ENCODE measurements around the gene ITGAV.

The ITGAV gene

GRCh38 chr2:186612555-186613440 is 22.9 kb downstream of the ITGAV start:
- no peak for DNase-seq (ENCODE audit: low spot score)

GRCh38 chr2:186614373-186614772 is 24.5 kb downstream of the ITGAV start:
- DNase-seq (ENCODE audit: low spot score): no peak

- DNase-seq (ENCODE audit: low spot score): no peak
These were observed 27.3 kb downstream of the ITGAV start for GRCh38 chr2:186617148-186617547.

DNA sequence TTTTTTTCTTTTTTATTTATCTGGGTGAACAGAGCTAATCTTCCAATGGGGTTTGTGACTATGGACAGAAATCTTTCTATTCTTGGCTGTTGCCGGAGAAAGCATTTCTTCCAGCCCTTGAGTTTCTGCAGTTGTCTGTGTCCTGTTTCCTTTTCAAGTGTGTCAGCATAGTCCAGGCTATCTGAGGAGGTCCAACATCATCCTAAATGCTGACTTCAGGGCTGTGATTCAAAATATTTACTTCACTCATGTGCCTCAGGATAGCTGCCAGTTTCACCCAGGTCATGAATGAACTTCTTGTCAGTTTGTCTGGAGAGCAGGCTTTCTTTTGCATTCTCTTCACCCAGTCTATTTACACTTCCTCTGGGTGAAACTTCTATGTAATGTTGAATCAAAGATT is 27.9 kb downstream of the ITGAV start:
- no peak for DNase-seq (ENCODE audit: low spot score)

GRCh38 chr2:186618696-186619095 is 28.8 kb downstream of the ITGAV start:
- no peak for DNase-seq (ENCODE audit: low spot score)

DNA sequence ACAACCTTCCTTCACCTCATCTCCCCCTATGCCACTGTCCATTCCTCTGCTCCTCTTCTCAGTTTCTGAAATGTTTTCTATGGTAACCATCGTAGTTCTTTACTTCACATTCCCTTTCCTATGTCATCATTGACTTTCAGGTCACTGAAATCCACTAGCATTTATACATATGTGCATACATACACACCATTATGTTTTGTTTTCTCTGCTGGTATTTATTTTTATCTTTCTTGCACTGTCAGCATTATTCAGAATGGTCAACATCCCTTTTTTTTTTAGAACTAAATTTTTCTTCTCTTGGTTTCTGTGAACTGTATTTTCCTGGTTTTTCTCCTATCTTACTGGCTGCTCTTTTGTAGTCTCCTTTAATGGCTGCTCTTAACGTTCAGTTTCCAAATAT is 33.2 kb downstream of the ITGAV start:
- DNase-seq (ENCODE audit: low spot score): no peak

DNA sequence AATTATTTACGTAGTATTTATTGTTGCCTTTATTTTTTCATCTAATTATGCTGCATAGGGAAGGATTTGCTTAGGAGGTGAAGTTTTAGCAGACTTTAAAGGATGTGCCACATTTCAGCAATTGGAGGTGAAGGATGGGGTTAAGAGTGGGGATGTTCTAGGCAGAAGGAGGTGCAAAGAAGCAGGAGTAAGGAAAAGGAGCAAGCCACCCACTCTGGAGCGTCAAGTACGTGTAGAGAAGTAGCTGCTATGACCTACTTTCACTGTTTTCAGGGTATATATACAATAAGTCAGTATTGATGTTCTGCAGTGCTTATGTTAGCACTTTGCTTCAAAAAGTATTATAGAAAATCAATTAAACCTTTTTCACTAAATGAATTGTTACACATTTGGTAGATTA is 34.4 kb downstream of the ITGAV start:
- DNase-seq (ENCODE audit: low spot score): peak; percentile 42

DNA sequence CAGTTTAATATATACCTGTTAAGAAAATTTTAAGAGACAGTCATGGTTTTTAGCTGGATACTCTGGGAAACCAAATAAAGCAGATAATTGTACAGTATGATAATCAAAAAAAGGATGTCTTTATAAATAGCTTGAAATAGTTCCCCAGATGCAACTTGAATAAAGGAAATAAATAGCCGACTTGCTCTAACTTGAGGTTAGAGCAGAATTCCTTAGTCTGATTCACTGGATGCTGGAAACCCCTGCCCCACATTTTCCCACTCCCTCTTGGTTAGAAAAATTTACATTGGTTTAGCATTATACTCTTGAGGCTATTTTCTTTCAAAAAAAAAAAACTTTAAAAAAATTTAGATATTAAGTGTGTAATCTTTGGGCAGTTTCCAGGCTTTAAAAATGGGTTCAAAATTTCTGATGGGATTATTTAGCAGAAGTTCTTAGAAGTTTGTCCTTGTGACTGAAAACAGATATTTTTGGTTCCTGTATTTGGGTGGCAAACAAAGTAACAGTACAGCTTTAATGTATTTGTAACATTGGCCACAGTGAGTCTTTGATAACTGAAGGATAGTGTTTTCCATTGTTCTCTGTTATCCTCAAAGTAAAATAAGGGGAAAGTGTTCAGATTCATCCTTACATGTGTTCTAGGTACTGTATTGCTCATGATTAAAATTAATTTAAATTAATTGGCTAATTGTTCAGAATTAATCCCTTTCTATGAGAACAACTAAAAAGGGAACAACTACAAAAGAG is 39.6 kb downstream of the ITGAV start:
- DNase-seq (ENCODE audit: low spot score): no peak

DNA sequence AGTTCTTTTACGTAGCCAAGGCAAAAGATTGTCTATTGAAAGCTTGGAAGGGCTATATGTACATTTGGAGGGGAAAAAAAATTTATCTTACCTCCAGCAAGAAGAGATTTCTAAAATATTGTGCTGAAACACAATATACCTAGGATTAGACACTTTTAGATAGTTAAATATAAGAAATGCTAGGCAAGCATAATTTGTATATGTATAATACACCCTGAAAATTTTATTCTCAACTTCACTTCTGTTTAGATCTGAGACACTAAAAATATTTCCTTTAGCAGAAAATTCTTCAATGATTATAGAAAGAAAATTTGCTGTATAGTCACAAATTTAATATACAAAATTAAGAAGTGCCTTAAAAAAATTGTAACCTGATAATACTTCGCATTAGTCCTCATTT is 42.6 kb downstream of the ITGAV start:
- DNase-seq (ENCODE audit: low spot score): no peak

GRCh38 chr2:186634701-186635100 is 44.8 kb downstream of the ITGAV start:
- no peak for DNase-seq (ENCODE audit: low spot score)

GRCh38 chr2:186636800-186637496 is 47.1 kb downstream of the ITGAV start:
- DNase-seq (ENCODE audit: low spot score): no peak

DNA sequence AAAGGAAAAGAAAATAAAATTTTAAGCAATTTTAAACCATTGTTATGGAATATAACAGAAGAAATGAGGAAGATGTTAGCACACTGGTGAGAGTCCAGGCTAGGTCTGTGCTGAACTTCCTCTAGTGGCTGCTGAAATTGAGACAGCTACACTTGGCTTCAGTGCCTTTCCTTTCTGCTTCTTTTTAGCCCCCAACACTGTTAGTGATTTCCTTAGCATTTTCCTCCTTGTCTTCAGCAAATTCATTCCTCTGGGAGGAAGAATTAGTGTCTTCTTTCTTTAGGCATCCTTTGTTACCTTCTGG is 47.6 kb downstream of the ITGAV start:
- no peak for DNase-seq (ENCODE audit: low spot score)

- no peak for DNase-seq (ENCODE audit: low spot score)
These were observed 50.1 kb downstream of the ITGAV start for GRCh38 chr2:186639939-186640338.

- no peak for DNase-seq (ENCODE audit: low spot score)
These were observed 51.4 kb downstream of the ITGAV start for GRCh38 chr2:186641132-186641806.

- peak; percentile 56 for DNase-seq (ENCODE audit: low spot score)
These were observed 52.0 kb downstream of the ITGAV start for GRCh38 chr2:186641807-186642321.

- DNase-seq (ENCODE audit: low spot score): no peak
These were observed 54.9 kb downstream of the ITGAV start for GRCh38 chr2:186644791-186645190.

DNA sequence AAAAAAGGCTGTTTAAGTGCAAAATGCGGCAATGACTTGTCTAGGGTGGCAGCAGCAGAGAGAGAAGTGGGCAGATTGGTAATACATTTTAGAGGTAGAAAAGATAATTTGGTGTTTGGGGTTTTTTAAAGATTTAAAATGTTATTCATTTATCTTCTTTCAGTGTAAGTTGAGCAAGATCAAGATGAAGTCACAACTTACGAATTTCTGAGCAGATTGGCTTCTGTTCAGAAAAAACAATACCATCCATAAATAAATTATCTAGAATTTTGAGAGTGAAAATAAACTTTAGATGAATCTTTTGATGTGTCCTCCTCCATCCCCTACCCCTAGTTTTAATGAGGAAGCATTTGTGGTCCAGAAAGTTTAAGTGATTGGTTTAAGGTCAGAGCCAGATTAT is 56.1 kb downstream of the ITGAV start:
- DNase-seq (ENCODE audit: low spot score): no peak

GRCh38 chr2:186648130-186648529 is 58.3 kb downstream of the ITGAV start:
- DNase-seq (ENCODE audit: low spot score): no peak

GRCh38 chr2:186653511-186653910 is 63.7 kb downstream of the ITGAV start:
- no peak for DNase-seq (ENCODE audit: low spot score)

- no peak for DNase-seq (ENCODE audit: low spot score)
These were observed 69.5 kb downstream of the ITGAV start for GRCh38 chr2:186659383-186659782.

DNA sequence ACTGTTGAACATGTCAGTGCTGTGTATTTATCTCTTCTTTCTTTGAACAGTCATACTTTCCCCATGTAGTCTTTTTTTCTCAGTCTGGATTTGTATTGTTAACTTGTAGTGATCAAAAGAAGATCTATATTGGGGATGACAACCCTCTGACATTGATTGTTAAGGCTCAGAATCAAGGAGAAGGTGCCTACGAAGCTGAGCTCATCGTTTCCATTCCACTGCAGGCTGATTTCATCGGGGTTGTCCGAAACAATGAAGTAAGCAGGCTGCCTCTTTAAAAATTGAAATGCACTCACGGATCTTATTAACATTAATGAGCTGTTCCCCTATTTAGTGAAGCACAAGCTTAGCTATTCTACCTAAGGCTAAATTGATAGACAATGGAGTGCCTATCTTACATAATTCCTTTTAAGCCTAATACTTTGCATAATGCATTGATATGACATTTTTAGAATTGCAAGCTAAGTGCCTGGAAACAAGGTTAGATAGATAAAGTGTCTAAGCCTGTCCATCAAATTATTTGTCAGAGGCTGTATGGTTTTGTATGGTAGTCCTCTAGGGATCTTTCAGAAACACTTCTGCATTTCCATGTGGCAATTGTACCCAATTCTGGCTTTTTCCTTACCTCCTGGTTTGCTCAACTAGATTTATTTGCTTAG is 74.7 kb downstream of the ITGAV start:
- DNase-seq (ENCODE audit: low spot score): peak; percentile 6

DNA sequence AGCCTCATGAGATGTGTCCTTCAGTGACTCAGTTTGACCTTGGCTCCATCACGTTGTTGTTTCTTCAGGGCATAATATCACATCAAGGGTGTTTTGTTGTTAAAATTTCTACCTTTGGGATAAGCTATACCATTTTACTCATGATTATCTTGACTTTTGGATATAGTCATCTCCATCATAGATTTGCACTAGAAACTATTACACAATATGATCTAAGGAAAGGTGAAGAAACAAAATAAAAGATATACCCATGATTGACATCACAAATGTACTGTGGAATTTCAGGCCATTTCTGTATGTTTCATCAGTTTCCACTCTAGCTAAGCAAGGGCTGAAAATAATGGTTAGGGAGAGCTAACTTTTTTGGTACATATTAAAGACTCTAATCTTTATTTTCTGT is 79.3 kb downstream of the ITGAV start:
- DNase-seq (ENCODE audit: low spot score): no peak
